ENCODE data around the gene PTPRG. TPM values are rescaled to one million over a fixed set of nuclear protein-coding genes. Genes with fewer than 3 reads are reported as not detected.

Gene PTPRG
- total RNA-seq, 1 experiment from 2014 or later: 32.1 TPM

DNA sequence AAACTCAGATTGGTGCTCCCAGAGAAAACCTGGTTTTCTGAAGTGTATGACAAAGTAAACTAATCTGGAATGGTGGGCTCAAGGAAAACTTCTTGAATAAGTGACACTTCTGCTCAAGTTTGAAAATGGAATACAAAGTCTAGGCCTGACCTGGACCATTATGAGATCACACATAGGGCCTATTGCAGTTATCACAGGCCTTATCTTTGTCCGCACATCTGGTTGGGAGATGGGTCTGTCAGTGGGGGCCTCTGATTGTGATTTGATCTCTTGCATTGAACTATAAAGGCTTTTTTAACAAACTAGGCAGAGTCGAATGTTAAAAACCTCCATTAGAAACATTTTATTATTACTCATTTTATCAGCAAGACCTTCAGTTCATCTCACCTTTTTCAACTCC lies 405.6 kb downstream of the PTPRG start:
- DNase-seq (ENCODE audit: low read depth, low spot score) (no peak), ATAC-seq (no peak)
- ChIA-PET CTCF (no interaction called here), RAD21 (ENCODE audit: low non-redundant PET in 1 of 2, low total read pairs in 2 of 2, uncharacterized antibody in 2 of 2, unreplicated experiment in 2 of 2) (no interaction called here), POLR2A (no interaction called here)
- no TSS peak for BruUV-seq (replicated peaks)
- H2AFZ ChIP-seq (ENCODE audit: low read depth, low read length, poor library complexity, severe bottlenecking): no peak overlapping the region
- intact Hi-C loops (cut with micrococcal nuclease): no loop called here
- no peaks in the 10 kb centered on the region for H3K36me3 ChIP-seq (ENCODE audit: control insufficient read depth in 1 of 2, insufficient read depth in 2 of 2, low read length in 2 of 2)
- H3K4me1 ChIP-seq (ENCODE audit: control insufficient read depth in 1 of 2, insufficient read depth in 2 of 2, low read length in 2 of 2): peaks cover 2 to 31% of the 10 kb centered on the region in 2 experiments
- no peak overlapping the region for H3K4me3 ChIP-seq (replicated peaks in 1 of 2; ENCODE audit: low read depth in 1 of 2, low read length in 2 of 2)
- no peak overlapping the region for H3K4me2 ChIP-seq (ENCODE audit: low read length)
- H3K9me2 ChIP-seq (ENCODE audit: insufficient read depth): no peaks in the 10 kb centered on the region
- H3K27me3 ChIP-seq (ENCODE audit: insufficient read depth, low read length): no peaks in the 10 kb centered on the region
- no peak for TF ChIP-seq ELF1 (IDR thresholded peaks at IDR 0.05; ENCODE audit: borderline replicate concordance, low read depth)
- no peak for TF ChIP-seq REST (IDR thresholded peaks at IDR 0.05; ENCODE audit: low read depth)
- no peak for TF ChIP-seq SP1 (IDR thresholded peaks at IDR 0.05; ENCODE audit: low read depth)
- no peak for TF ChIP-seq EZH2 (IDR thresholded peaks at IDR 0.05)
- no peak for TF ChIP-seq ZNF274 (IDR thresholded peaks at IDR 0.05; ENCODE audit: low read depth, low read length)
- TF ChIP-seq, protein P1, sequence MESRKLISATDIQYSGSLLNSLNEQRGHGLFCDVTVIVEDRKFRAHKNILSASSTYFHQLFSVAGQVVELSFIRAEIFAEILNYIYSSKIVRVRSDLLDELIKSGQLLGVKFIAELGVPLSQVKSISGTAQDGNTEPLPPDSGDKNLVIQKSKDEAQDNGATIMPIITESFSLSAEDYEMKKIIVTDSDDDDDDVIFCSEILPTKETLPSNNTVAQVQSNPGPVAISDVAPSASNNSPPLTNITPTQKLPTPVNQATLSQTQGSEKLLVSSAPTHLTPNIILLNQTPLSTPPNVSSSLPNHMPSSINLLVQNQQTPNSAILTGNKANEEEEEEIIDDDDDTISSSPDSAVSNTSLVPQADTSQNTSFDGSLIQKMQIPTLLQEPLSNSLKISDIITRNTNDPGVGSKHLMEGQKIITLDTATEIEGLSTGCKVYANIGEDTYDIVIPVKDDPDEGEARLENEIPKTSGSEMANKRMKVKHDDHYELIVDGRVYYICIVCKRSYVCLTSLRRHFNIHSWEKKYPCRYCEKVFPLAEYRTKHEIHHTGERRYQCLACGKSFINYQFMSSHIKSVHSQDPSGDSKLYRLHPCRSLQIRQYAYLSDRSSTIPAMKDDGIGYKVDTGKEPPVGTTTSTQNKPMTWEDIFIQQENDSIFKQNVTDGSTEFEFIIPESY (IDR thresholded peaks at IDR 0.05; ENCODE audit: extremely low read depth, insufficient replicate concordance, low read length): no peak
- no peak for TF ChIP-seq YY1 (IDR thresholded peaks at IDR 0.05; ENCODE audit: extremely low read depth, insufficient replicate concordance, low read depth, low read length)
- TF ChIP-seq CEBPB (IDR thresholded peaks at IDR 0.05; ENCODE audit: low read depth): no peak
- TF ChIP-seq, protein P2, sequence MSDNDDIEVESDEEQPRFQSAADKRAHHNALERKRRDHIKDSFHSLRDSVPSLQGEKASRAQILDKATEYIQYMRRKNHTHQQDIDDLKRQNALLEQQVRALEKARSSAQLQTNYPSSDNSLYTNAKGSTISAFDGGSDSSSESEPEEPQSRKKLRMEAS (IDR thresholded peaks at IDR 0.05): no peak
- no peak for TF ChIP-seq EZH2phosphoT487 (IDR thresholded peaks at IDR 0.05; ENCODE audit: borderline replicate concordance)
- TF ChIP-seq SRF (IDR thresholded peaks at IDR 0.05; ENCODE audit: low read depth): no peak
- H4K20me1 ChIP-seq (ENCODE audit: insufficient read depth): no peaks in the 10 kb centered on the region
- H3K79me2 ChIP-seq (ENCODE audit: insufficient read depth, low read length): no peaks in the 10 kb centered on the region
- no peaks in the 10 kb centered on the region for H3K9me3 ChIP-seq (ENCODE audit: control insufficient read depth in 1 of 2, insufficient read depth in 1 of 2, low read depth in 1 of 2, low read length in 2 of 2)
- no peak overlapping the region for H3K27ac ChIP-seq (ENCODE audit: low read depth, low read length)
- no peak overlapping the region for H3K9ac ChIP-seq (ENCODE audit: low read length)
